ENCODE results near the gene CRYBG1. TPM values are rescaled to one million over a fixed set of nuclear protein-coding genes. Genes with fewer than 3 reads are reported as not detected.

CRYBG1 gene
- total RNA-seq, 1 experiment from 2014 or later: 5.7 TPM

DNA sequence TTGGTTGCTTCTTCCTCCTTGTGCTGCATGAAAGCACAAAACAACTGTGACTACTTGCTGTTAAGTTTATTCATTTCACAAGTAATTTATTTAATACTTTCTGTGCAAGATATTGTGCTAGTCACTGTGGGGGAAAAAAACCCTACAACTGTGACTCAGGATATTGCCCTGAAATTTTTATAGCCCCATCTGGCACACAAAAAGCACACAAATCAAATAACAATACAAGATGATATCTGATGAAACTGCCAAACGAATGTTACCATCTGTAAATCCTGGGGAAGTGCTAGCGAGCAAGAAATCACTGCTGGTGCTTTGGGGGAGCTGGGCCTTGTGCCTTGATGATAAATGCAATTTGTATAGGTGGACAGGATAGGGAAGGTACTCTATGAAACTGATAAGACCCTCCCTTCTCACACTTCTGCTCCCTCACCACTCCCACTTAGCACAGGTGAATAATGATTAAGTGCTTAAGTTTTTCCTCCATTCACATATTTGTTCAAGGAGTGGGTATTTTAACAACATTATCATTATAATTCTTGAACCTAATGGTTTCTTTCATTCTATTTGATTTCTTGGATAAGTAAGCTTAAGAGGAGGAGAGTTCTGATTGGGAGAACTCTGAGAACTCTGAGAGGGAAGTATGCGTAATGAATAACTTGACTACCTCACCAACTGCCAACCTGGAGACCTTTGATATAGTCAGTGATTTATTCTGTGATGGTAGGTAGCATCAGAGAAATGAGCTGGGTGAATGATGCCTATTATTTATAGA is 153.5 kb downstream of the CRYBG1 start:
- H3K9me3 Mint-ChIP-seq: no peaks in the 10 kb centered on the region
- Histone ChIP-seq H3K4me2 (ENCODE audit: insufficient read depth, insufficient read length, low read length) (no peak overlapping the region), H3K56ac (ENCODE audit: insufficient read length, low read depth, low read length) (no peak overlapping the region), H3K4me1 (ENCODE audit: insufficient read depth, low read length) (no peaks in the 10 kb centered on the region), H3K27me3 (ENCODE audit: insufficient read depth, low read length) (peaks cover 22% of the 10 kb centered on the region; the same call in 1 of the 2 replicates), H2BK15ac (ENCODE audit: low read depth, low read length) (no peak overlapping the region), H3K23me2 (ENCODE audit: insufficient read length, low read depth, low read length, poor library complexity, severe bottlenecking) (peaks cover 30% of the 10 kb centered on the region), H2BK120ac (ENCODE audit: low read depth, low read length, poor library complexity, severe bottlenecking) (no peak overlapping the region), H2AK5ac (ENCODE audit: insufficient read length, low read length) (no peak overlapping the region), H3K4ac (ENCODE audit: low read depth, low read length) (no peak overlapping the region), H2BK12ac (ENCODE audit: insufficient read length, low read depth, low read length) (no peak overlapping the region), H3K14ac (ENCODE audit: insufficient read depth, low read length) (no peak overlapping the region), H4K20me1 (ENCODE audit: control insufficient read depth, insufficient read depth, insufficient read length) (no peaks in the 10 kb centered on the region), H3K79me2 (ENCODE audit: insufficient read depth, low read length) (no peaks in the 10 kb centered on the region), H3K23ac (ENCODE audit: insufficient read length, low read depth, low read length) (no peak overlapping the region), H2BK5ac (ENCODE audit: insufficient read length, low read length) (no peak overlapping the region), H4K5ac (ENCODE audit: insufficient read length, low read depth, low read length) (no peak overlapping the region), H2AFZ (ENCODE audit: low read length) (no peak overlapping the region), H3K9me3 (ENCODE audit: control insufficient read depth, low read depth, low read length) (no peaks in the 10 kb centered on the region), H4K8ac (replicated peaks; ENCODE audit: insufficient read length, low read depth, low read length) (no peak overlapping the region), H3K27ac (ENCODE audit: insufficient read length, low read depth, low read length) (no peak overlapping the region), H3K79me1 (ENCODE audit: insufficient read depth, low read depth, low read length, poor library complexity, severe bottlenecking) (no peaks in the 10 kb centered on the region), H3K9ac (ENCODE audit: extremely low read depth, insufficient read length, low read length) (no peak overlapping the region), H3K18ac (ENCODE audit: insufficient read length, low read depth, low read length) (no peak overlapping the region), H2BK20ac (ENCODE audit: low read depth, low read length, poor library complexity, severe bottlenecking) (no peak overlapping the region), H3T11ph (ENCODE audit: low read length) (no peak overlapping the region), H4K91ac (ENCODE audit: insufficient read length, low read depth, low read length) (no peak overlapping the region)
- no peak overlapping the region; a peak in 1 of 7 replicates for H3K27ac Mint-ChIP-seq
- H3K4me1 Mint-ChIP-seq: peaks cover 28 to 32% of the 10 kb centered on the region in 2 experiments
- no CpG with 5 or more reads among the region's 3 CpGs for WGBS (ENCODE audit: extremely low coverage, insufficient read length, low lambda C conversion rate)
- H3K4me3 Mint-ChIP-seq: no peak overlapping the region
- peaks cover 0 to 2% (median 0%) of the 10 kb centered on the region in 3 experiments; a peak in 1 of 7 replicates for H3K36me3 Mint-ChIP-seq (ENCODE audit: insufficient read depth in 1 of 3, low read depth in 3 of 3)
- H3K27me3 Mint-ChIP-seq (ENCODE audit: low read depth): peaks cover 64% of the 10 kb centered on the region
- no peak for DNase-seq
- TF ChIP-seq, protein P1, sequence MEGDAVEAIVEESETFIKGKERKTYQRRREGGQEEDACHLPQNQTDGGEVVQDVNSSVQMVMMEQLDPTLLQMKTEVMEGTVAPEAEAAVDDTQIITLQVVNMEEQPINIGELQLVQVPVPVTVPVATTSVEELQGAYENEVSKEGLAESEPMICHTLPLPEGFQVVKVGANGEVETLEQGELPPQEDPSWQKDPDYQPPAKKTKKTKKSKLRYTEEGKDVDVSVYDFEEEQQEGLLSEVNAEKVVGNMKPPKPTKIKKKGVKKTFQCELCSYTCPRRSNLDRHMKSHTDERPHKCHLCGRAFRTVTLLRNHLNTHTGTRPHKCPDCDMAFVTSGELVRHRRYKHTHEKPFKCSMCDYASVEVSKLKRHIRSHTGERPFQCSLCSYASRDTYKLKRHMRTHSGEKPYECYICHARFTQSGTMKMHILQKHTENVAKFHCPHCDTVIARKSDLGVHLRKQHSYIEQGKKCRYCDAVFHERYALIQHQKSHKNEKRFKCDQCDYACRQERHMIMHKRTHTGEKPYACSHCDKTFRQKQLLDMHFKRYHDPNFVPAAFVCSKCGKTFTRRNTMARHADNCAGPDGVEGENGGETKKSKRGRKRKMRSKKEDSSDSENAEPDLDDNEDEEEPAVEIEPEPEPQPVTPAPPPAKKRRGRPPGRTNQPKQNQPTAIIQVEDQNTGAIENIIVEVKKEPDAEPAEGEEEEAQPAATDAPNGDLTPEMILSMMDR (conservative IDR thresholded peaks at IDR 0.05): no peak
